Keratinocyte (primary cell): ENCODE data around the gene CFAP92. TPM values are rescaled to one million over a fixed set of nuclear protein-coding genes. Genes with fewer than 3 reads are reported as not detected.

Source experiments
- DNase-seq: peaks from one replicate; pipeline ENCODE4 v3.0.0-alpha.2; 2011; ENCODE audit warnings: low read depth, missing footprints, low spot score
- FAIRE-seq: peaks from 2 replicates; lab custom pipeline; 2011; peaks lifted over from hg19 to GRCh38; lab: Jason Lieb, UNC
- H2AFZ ChIP-seq: 2 replicates; pipeline ENCODE4 v1.6.0; 2012; ENCODE audit warnings: low read length, control low read depth, inconsistent platforms; ENCODE audit not compliant: control insufficient read depth
- H3K27ac ChIP-seq: 2 replicates; pipeline ENCODE4 v1.5.1; 2011; ENCODE audit warnings: low read length; ENCODE audit not compliant: control insufficient read depth, insufficient read depth
- H3K27me3 ChIP-seq: 3 replicates; pipeline ENCODE4 v1.6.0; 2011; ENCODE audit warnings: low read length; ENCODE audit not compliant: control insufficient read depth, insufficient read depth; ENCODE audit errors: extremely low read depth
- H3K36me3 ChIP-seq, 2 experiments: 2 replicates in 1 of 2; 3 replicates in 1 of 2; pipeline ENCODE4 v1.5.1; 2011; ENCODE audit warnings: low read length in 2 of 2, mild to moderate bottlenecking in 1 of 2; ENCODE audit not compliant: control insufficient read depth in 2 of 2, insufficient read depth in 2 of 2; ENCODE audit errors: extremely low read depth in 1 of 2
- H3K4me1 ChIP-seq: 3 replicates; pipeline ENCODE4 v1.5.1; 2011; ENCODE audit warnings: low read length; ENCODE audit not compliant: control insufficient read depth, insufficient read depth; ENCODE audit errors: extremely low read depth
- H3K4me2 ChIP-seq: 3 replicates; pipeline ENCODE4 v1.6.0; 2011; ENCODE audit warnings: low read depth, low read length; ENCODE audit not compliant: control insufficient read depth, insufficient read depth; ENCODE audit errors: extremely low read depth
- H3K4me3 ChIP-seq, 3 experiments: fragments of 200-600 bp in 1 of 3; sonication (generic) in 1 of 3; 2 replicates in 2 of 3; 3 replicates in 1 of 3; pipeline ENCODE4 v1.5.1; 2011 to 2016; ENCODE audit warnings: low read length in 3 of 3, mild to moderate bottlenecking in 3 of 3, control low read depth in 2 of 3, inconsistent platforms in 1 of 3, low read depth in 1 of 3, mixed read lengths in 1 of 3, mixed run types in 1 of 3, moderate library complexity in 1 of 3; ENCODE audit not compliant: control insufficient read depth in 2 of 3, insufficient read depth in 2 of 3; ENCODE audit errors: extremely low read depth in 1 of 3
- H3K79me2 ChIP-seq: 2 replicates; pipeline ENCODE4 v1.6.0; 2012; ENCODE audit warnings: low read length; ENCODE audit not compliant: control insufficient read depth, insufficient read depth
- H3K9ac ChIP-seq: 3 replicates; pipeline ENCODE4 v1.6.0; 2011; ENCODE audit warnings: low read length; ENCODE audit not compliant: control insufficient read depth, insufficient read depth; ENCODE audit errors: extremely low read depth
- H3K9me1 ChIP-seq: 3 replicates; pipeline ENCODE4 v1.6.0; 2011; ENCODE audit warnings: low read length; ENCODE audit not compliant: control insufficient read depth, insufficient read depth; ENCODE audit errors: extremely low read depth
- H3K9me3 ChIP-seq: 2 replicates; pipeline ENCODE4 v1.5.1; 2012; ENCODE audit warnings: low read depth, low read length; ENCODE audit not compliant: control insufficient read depth
- H4K20me1 ChIP-seq: 3 replicates; pipeline ENCODE4 v1.6.0; 2011; ENCODE audit warnings: low read length; ENCODE audit not compliant: control insufficient read depth, insufficient read depth; ENCODE audit errors: extremely low read depth
- EZH2 ChIP-seq: IDR thresholded peaks from one replicate; pipeline ENCODE4 v1.6.1; 2012; ENCODE audit warnings: inconsistent platforms, mild to moderate bottlenecking, low read length, moderate library complexity
- dilution Hi-C: fragments of 300-500 bp; cut with MboI; formaldehyde crosslinking; loops from one replicate; pipeline ENCODE4 v1.7.0; 2020; ENCODE audit warnings: low sequenced_read_pairs; ENCODE audit not compliant: extremely low pct_ligation_motif_present
- polyA plus RNA-seq, 5 experiments: library from polyadenylated mRNA; depleted of rRNA in 3 of 5; stranded (reverse) in 3 of 5; stranded (forward) in 1 of 5; unstranded in 1 of 5; fragments of >200 nt; gene quantifications; 1 replicate in 1 of 5; 2 replicates in 3 of 5; 3 replicates in 1 of 5; pipeline versions ENCODE4 v1.2.1 to v1.2.3, GENCODE V29; 2011 to 2012; ENCODE audit warnings: missing spikeins in 2 of 5, low read depth in 1 of 5, low replicate concordance in 1 of 5
- TF ChIP-seq, protein P1 (sequence below), 3 experiments: IDR thresholded peaks in 1 of 3; conservative IDR thresholded peaks in 1 of 3; optimal IDR thresholded peaks in 1 of 3; 2 replicates in 2 of 3; 3 replicates in 1 of 3; pipeline versions ENCODE3 to v1.5.1; 2011; ENCODE audit warnings: low read length in 3 of 3, mild to moderate bottlenecking in 3 of 3, moderate library complexity in 2 of 3, control low read depth in 1 of 3, inconsistent platforms in 1 of 3; ENCODE audit not compliant: insufficient read depth in 2 of 3; ENCODE audit errors: extremely low read depth in 1 of 3

CFAP92 gene
- polyA plus RNA-seq, 1 donor (not counting 4 experiments of a cell fraction or from before 2014, with no cell fraction given): 0.26 TPM

DNA sequence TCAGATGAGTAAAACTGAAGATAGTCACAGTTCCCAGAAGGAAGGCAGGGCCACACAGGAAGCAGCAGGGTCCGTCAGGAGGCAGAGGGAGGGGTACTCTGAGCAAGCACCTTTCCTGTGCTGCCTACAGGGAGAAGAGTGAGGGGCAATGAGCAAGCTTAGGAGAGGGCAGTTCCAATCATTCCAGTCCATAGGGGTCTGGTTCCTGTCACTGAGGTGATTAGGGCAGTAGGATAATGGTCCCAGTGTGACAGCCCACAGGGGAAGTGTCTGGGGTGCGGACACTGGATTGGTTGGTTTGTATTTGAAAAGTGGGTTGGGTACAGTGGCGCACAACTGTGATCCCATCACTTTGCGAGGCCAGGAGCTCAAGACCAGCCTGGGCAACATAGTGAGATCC is 121.6 kb downstream of the CFAP92 start:
- Histone ChIP-seq H3K36me3 (no peaks in the 10 kb centered on the region), H3K4me2 (no peak overlapping the region), H3K9me1 (no peaks in the 10 kb centered on the region), H3K79me2 (no peaks in the 10 kb centered on the region), H2AFZ (no peak overlapping the region), H4K20me1 (no peaks in the 10 kb centered on the region), H3K27ac (no peak overlapping the region), H3K4me1 (peaks cover 15% of the 10 kb centered on the region), H3K27me3 (no peaks in the 10 kb centered on the region), H3K4me3 (no peak overlapping the region), H3K9me3 (no peaks in the 10 kb centered on the region), H3K9ac (no peak overlapping the region)
- no peak for FAIRE-seq
- dilution Hi-C loops: no loop called here
- DNase-seq: no peak
- TF ChIP-seq, protein P1, sequence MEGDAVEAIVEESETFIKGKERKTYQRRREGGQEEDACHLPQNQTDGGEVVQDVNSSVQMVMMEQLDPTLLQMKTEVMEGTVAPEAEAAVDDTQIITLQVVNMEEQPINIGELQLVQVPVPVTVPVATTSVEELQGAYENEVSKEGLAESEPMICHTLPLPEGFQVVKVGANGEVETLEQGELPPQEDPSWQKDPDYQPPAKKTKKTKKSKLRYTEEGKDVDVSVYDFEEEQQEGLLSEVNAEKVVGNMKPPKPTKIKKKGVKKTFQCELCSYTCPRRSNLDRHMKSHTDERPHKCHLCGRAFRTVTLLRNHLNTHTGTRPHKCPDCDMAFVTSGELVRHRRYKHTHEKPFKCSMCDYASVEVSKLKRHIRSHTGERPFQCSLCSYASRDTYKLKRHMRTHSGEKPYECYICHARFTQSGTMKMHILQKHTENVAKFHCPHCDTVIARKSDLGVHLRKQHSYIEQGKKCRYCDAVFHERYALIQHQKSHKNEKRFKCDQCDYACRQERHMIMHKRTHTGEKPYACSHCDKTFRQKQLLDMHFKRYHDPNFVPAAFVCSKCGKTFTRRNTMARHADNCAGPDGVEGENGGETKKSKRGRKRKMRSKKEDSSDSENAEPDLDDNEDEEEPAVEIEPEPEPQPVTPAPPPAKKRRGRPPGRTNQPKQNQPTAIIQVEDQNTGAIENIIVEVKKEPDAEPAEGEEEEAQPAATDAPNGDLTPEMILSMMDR (optimal IDR thresholded peaks at IDR 0.05 in 1 of 3, IDR thresholded peaks at IDR 0.05 in 1 of 3, conservative IDR thresholded peaks at IDR 0.05 in 1 of 3; ENCODE audit: extremely low read depth in 1 of 3, insufficient read depth in 2 of 3, low read length in 3 of 3): no peak
- no peak for TF ChIP-seq EZH2

DNA sequence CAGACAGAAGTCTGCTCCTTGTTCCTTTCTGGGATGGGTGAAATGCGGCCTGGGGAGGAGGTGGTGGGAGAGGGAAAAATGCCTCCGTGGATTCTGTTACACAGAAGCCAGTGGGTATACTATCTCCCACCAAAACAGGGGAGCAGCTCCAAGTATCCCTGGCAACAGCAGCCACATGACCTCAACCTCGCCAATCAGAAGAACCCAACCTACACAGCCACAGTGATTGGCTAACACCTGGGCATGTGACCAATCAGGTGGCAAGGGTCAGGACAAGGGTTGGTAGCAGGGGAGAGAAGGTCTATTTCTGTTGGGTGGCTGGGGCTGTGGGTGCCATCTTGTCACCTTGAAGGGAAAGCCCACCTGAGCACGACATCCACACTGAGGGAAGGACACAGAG is 123.5 kb downstream of the CFAP92 start:
- Histone ChIP-seq H3K27ac (no peak overlapping the region), H4K20me1 (peaks cover 2% of the 10 kb centered on the region), H3K9me3 (no peaks in the 10 kb centered on the region), H3K79me2 (no peaks in the 10 kb centered on the region), H3K27me3 (no peaks in the 10 kb centered on the region), H3K9me1 (no peaks in the 10 kb centered on the region), H2AFZ (no peak overlapping the region), H3K4me1 (peaks cover 17% of the 10 kb centered on the region), H3K4me3 (no peak overlapping the region), H3K9ac (no peak overlapping the region), H3K4me2 (no peak overlapping the region), H3K36me3 (no peaks in the 10 kb centered on the region)
- DNase-seq (no peak), FAIRE-seq (no peak)
- dilution Hi-C loops: no loop called here
- TF ChIP-seq, protein P1 (optimal IDR thresholded peaks at IDR 0.05 in 1 of 3, IDR thresholded peaks at IDR 0.05 in 1 of 3, conservative IDR thresholded peaks at IDR 0.05 in 1 of 3; ENCODE audit: extremely low read depth in 1 of 3, insufficient read depth in 2 of 3, low read length in 3 of 3): no peak
- no peak for TF ChIP-seq EZH2
